Fibroblast of lung (primary cell): Measurements from ENCODE around the gene CLMP. TPM values are rescaled to one million over a fixed set of nuclear protein-coding genes. Genes with fewer than 3 reads are reported as not detected.
"Not testable (repeated sequence)": the region's sequence is repeated elsewhere in the genome, so short reads cannot be mapped to it uniquely, and the experiment has no call there.

Experiments
- DNase-seq, 2 donors: peaks; one replicate each; pipeline versions ENCODE4 v3.0.0 to v3.0.0-alpha.2; 2010; ENCODE audit warnings: low read depth in 2 of 2
- H2AFZ ChIP-seq: 2 replicates; pipeline ENCODE4 v1.5.1; 2012; ENCODE audit warnings: low read length, control low read depth, inconsistent platforms
- H3K27ac ChIP-seq: 2 replicates; pipeline ENCODE4 v1.5.1; 2011; ENCODE audit warnings: low read length, control low read depth; ENCODE audit not compliant: insufficient read depth
- H3K27me3 ChIP-seq: 2 replicates; pipeline ENCODE4 v1.5.1; 2011; ENCODE audit warnings: mild to moderate bottlenecking, low read length; ENCODE audit not compliant: control insufficient read depth, insufficient read depth
- H3K36me3 ChIP-seq: 2 replicates; pipeline ENCODE4 v1.5.1; 2011; ENCODE audit warnings: low read length; ENCODE audit not compliant: control insufficient read depth, insufficient read depth
- H3K4me1 ChIP-seq: 2 replicates; pipeline ENCODE4 v1.5.1; 2011; ENCODE audit warnings: low read length; ENCODE audit not compliant: control insufficient read depth, insufficient read depth; ENCODE audit errors: extremely low read depth
- H3K4me2 ChIP-seq: 2 replicates; pipeline ENCODE4 v1.5.1; 2011; ENCODE audit warnings: low read length, control low read depth; ENCODE audit not compliant: insufficient read depth; ENCODE audit errors: extremely low read depth
- H3K4me3 ChIP-seq, 4 experiments: fragments of 200-600 bp in 1 of 4; sonication (generic) in 1 of 4; replicated peaks in 1 of 4; 2 replicates each; pipeline ENCODE4 v1.5.1; 2011 to 2016; ENCODE audit warnings: low read length in 4 of 4, low read depth in 3 of 4, mild to moderate bottlenecking in 3 of 4, control low read depth in 2 of 4, inconsistent platforms in 1 of 4, mixed read lengths in 1 of 4; ENCODE audit not compliant: insufficient read depth in 1 of 4; ENCODE audit errors: control extremely low read depth in 1 of 4
- H3K79me2 ChIP-seq: 2 replicates; pipeline ENCODE4 v1.5.1; 2012; ENCODE audit warnings: mild to moderate bottlenecking, low read length, inconsistent platforms; ENCODE audit not compliant: control insufficient read depth, insufficient read depth
- H3K9ac ChIP-seq: 2 replicates; pipeline ENCODE4 v1.5.1; 2011; ENCODE audit warnings: mild to moderate bottlenecking, low read length, control low read depth; ENCODE audit not compliant: insufficient read depth
- H3K9me3 ChIP-seq: 2 replicates; pipeline ENCODE4 v1.5.1; 2012; ENCODE audit warnings: low read depth, low read length; ENCODE audit not compliant: control insufficient read depth, insufficient read depth
- H4K20me1 ChIP-seq: 2 replicates; pipeline ENCODE4 v1.5.1; 2011; ENCODE audit warnings: low read length; ENCODE audit not compliant: control insufficient read depth, insufficient read depth; ENCODE audit errors: extremely low read depth
- EZH2 ChIP-seq: IDR thresholded peaks from 2 replicates; pipeline ENCODE4 v1.5.1; 2012; ENCODE audit warnings: low read length, control low read depth, mild to moderate bottlenecking; ENCODE audit errors: missing control alignments
- polyA plus RNA-seq, 2 donors: library from polyadenylated mRNA; depleted of rRNA in 1 of 2; stranded (reverse) in 1 of 2; unstranded in 1 of 2; fragments of >200 nt; gene quantifications; 2 replicates each; pipeline ENCODE4 v1.2.1, GENCODE V29; 2011 to 2012; ENCODE audit warnings: missing spikeins in 1 of 2
- total RNA-seq: library from RNA; depleted of rRNA; stranded (reverse); fragments of >200 nt; gene quantifications from 2 replicates; pipeline ENCODE4 v1.2.1, GENCODE V29; 2014
- TF ChIP-seq, protein P1 (sequence below), 2 donors: IDR thresholded peaks in 1 of 2; conservative IDR thresholded peaks in 1 of 2; 1 replicate in 1 of 2; 2 replicates in 1 of 2; pipeline ENCODE4 v1.5.1; 2011 to 2012; ENCODE audit warnings: low read length in 2 of 2, control low read depth in 1 of 2, inconsistent platforms in 1 of 2, low read depth in 1 of 2, mild to moderate bottlenecking in 1 of 2

Gene CLMP
- total and polyA plus RNA-seq, 2 donors (not counting 1 experiment from before 2014, with no cell fraction given) = 107 to 243 TPM

DNA sequence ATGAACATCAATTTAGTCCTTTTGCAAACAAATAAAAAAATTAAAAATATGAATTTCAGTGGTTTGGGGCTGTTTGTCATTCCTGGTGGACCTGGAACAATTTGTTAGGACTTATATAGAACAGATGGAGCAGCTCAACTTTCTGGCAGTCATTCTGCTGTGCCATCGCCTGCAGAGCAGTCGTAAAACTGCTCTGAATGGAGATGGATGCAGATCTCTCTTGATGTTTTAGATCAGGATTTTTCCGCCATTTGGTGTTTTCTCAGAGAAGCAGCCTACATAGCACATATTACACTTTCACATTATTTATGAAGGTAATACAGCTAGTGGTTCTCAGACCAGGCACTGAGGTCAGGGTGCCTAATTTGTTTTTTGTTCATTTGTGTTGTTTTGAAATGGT, 101.3 kb downstream of the CLMP start:
- Histone ChIP-seq H3K9ac (no peak overlapping the region), H3K4me1 (no peaks in the 10 kb centered on the region), H3K27me3 (no peaks in the 10 kb centered on the region), H3K27ac (no peak overlapping the region), H2AFZ (no peak overlapping the region), H3K79me2 (no peaks in the 10 kb centered on the region), H3K4me3 (no peak overlapping the region), H3K9me3 (no peaks in the 10 kb centered on the region), H3K4me2 (no peak overlapping the region), H4K20me1 (no peaks in the 10 kb centered on the region), H3K36me3 (peaks cover 10% of the 10 kb centered on the region)
- no peak for DNase-seq
- TF ChIP-seq, protein P1, sequence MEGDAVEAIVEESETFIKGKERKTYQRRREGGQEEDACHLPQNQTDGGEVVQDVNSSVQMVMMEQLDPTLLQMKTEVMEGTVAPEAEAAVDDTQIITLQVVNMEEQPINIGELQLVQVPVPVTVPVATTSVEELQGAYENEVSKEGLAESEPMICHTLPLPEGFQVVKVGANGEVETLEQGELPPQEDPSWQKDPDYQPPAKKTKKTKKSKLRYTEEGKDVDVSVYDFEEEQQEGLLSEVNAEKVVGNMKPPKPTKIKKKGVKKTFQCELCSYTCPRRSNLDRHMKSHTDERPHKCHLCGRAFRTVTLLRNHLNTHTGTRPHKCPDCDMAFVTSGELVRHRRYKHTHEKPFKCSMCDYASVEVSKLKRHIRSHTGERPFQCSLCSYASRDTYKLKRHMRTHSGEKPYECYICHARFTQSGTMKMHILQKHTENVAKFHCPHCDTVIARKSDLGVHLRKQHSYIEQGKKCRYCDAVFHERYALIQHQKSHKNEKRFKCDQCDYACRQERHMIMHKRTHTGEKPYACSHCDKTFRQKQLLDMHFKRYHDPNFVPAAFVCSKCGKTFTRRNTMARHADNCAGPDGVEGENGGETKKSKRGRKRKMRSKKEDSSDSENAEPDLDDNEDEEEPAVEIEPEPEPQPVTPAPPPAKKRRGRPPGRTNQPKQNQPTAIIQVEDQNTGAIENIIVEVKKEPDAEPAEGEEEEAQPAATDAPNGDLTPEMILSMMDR (conservative IDR thresholded peaks at IDR 0.05 in 1 of 2, IDR thresholded peaks at IDR 0.05 in 1 of 2; ENCODE audit: low read depth in 1 of 2, low read length in 2 of 2) = no peak
- TF ChIP-seq EZH2 = no peak

DNA sequence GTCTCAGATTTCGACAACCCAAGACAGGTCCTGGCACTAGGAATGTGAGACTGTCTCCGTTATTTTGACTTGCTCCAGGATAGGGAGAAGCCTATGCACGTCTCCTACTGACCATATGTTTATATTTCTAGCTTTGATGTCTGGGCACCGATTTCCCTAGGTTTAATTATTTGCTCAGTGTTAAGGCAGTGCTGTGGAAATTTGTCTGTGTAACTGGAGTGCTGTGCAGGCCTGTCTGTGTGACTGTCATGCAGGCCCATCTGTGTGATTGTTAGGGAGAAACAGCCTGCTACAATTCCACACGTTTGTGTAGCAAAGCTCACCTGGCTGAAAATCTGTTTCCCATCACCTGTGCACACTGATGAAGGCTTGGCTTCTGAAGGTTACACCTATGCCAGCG, 103.5 kb downstream of the CLMP start:
- Histone ChIP-seq H3K27ac (no peak overlapping the region), H3K79me2 (no peaks in the 10 kb centered on the region), H4K20me1 (no peaks in the 10 kb centered on the region), H3K9ac (no peak overlapping the region), H3K9me3 (no peaks in the 10 kb centered on the region), H3K27me3 (no peaks in the 10 kb centered on the region), H3K4me3 (no peak overlapping the region), H2AFZ (no peak overlapping the region), H3K4me2 (no peak overlapping the region), H3K36me3 (peaks cover 5% of the 10 kb centered on the region), H3K4me1 (no peaks in the 10 kb centered on the region)
- TF ChIP-seq EZH2 = no peak
- TF ChIP-seq, protein P1 (conservative IDR thresholded peaks at IDR 0.05 in 1 of 2, IDR thresholded peaks at IDR 0.05 in 1 of 2; ENCODE audit: low read depth in 1 of 2, low read length in 2 of 2) = no peak
- DNase-seq = no peak

DNA sequence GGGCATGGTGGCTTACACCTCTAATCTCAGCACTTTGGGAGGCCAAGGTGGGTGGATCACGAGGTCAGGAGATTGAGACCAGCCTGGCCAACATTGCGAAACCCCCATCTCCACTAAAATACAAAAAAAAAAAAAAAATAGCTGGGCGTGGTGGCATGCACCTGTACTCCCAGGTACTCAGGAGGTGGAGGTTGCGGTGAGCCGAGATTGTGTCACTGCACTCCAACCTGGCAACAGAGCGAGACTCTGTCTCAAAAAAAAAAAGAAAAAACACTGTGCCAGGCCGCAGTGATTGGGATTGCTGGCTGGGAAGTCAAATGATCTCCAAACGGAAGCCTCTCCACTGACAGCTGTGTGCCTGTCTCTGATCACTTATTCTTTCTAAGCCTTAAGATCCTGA, 104.9 kb downstream of the CLMP start:
- H3K27ac ChIP-seq, H3K9me3 ChIP-seq, H4K20me1 ChIP-seq, H3K36me3 ChIP-seq, DNase-seq, H3K27me3 ChIP-seq, H2AFZ ChIP-seq, H3K4me1 ChIP-seq, H3K4me3 ChIP-seq, H3K4me2 ChIP-seq, H3K79me2 ChIP-seq, H3K9ac ChIP-seq: not testable (repeated sequence)

DNA sequence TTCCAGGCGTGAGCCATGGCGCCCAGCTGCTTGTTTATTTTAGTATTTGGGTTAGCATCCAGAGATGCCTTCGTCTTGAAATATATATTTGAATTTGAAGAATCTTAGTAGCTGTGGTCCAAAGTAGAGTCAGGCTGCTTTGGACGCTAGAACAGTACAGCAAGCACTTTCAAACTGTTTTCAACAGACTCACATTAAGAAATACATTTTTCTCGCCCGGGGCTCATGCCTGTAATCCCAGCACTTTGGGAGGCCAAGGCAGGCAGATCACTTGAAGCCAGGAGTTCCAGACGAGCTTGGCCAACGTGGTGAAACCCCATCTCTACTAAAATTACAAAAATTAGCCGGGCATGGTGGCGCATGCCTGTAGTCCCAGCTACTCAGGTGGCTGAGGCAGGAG, 106.2 kb downstream of the CLMP start:
- not testable (repeated sequence) for H3K9me3 ChIP-seq, H3K36me3 ChIP-seq, H3K4me2 ChIP-seq, DNase-seq, H3K4me3 ChIP-seq, H3K27me3 ChIP-seq, H4K20me1 ChIP-seq, H3K9ac ChIP-seq, H3K79me2 ChIP-seq, H3K27ac ChIP-seq, H2AFZ ChIP-seq, H3K4me1 ChIP-seq

DNA sequence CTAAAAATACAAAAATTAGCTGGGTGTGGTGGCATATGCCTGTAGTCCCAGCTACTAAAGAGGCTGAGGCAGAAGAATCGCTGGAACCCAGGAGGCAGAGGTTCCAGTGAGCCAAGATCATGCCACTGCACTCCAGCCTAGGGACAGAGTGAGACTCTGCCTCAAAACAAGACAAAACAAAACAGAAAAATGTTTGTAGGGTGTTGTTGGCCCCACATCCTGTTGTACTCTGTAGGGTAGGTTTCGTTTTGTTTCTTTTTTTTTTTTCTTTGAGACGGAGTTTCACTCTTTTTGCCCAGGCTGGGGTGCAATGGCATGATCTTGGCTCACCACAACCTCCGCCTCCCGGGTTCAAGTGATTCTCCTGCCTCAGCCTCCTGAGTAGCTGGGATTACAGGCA, 107.4 kb downstream of the CLMP start:
- not testable (repeated sequence) for H3K27me3 ChIP-seq, H3K9me3 ChIP-seq, DNase-seq, H3K36me3 ChIP-seq, H3K4me2 ChIP-seq, H3K79me2 ChIP-seq, H3K4me3 ChIP-seq, H3K4me1 ChIP-seq, H3K9ac ChIP-seq, H4K20me1 ChIP-seq, H2AFZ ChIP-seq, H3K27ac ChIP-seq
